Measurements from ENCODE around the gene GPR171. TPM values are rescaled to one million over a fixed set of nuclear protein-coding genes. Genes with fewer than 3 reads are reported as not detected.
"Not testable (repeated sequence)": the region's sequence is repeated elsewhere in the genome, so short reads cannot be mapped to it uniquely, and the experiment has no call there.

GPR171 gene, protein sequence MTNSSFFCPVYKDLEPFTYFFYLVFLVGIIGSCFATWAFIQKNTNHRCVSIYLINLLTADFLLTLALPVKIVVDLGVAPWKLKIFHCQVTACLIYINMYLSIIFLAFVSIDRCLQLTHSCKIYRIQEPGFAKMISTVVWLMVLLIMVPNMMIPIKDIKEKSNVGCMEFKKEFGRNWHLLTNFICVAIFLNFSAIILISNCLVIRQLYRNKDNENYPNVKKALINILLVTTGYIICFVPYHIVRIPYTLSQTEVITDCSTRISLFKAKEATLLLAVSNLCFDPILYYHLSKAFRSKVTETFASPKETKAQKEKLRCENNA
- total RNA-seq, result not detected in 2 replicates

DNA sequence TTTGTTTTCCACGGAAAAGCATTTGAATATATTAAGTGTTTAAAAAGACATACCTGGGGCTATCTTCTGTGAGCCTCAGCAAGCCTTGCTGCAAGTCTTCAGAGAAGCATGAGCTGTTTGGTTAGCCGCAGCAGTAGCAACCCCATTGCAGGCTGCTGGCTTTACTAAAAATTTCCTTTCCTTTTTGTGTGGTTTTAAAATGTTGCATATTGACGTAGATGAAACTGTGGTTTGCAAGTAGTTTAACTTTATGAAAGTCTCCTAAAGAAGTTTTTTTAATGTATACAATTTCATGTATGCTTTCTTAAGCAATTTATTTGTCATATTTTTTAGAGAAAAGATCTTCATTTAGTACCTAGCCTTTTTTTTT is at the start of gene GPR171:
Gene GPR171, minus strand, starts transcription at position 166 of the 370 bp plus-strand sequence. CDS start 3,830 bp downstream, outside the sequence.
- no peak within 1 kb of the TSS for H3K4me3 ChIP-seq (ENCODE audit: low read depth, low read length)
- TF ChIP-seq, protein P1, sequence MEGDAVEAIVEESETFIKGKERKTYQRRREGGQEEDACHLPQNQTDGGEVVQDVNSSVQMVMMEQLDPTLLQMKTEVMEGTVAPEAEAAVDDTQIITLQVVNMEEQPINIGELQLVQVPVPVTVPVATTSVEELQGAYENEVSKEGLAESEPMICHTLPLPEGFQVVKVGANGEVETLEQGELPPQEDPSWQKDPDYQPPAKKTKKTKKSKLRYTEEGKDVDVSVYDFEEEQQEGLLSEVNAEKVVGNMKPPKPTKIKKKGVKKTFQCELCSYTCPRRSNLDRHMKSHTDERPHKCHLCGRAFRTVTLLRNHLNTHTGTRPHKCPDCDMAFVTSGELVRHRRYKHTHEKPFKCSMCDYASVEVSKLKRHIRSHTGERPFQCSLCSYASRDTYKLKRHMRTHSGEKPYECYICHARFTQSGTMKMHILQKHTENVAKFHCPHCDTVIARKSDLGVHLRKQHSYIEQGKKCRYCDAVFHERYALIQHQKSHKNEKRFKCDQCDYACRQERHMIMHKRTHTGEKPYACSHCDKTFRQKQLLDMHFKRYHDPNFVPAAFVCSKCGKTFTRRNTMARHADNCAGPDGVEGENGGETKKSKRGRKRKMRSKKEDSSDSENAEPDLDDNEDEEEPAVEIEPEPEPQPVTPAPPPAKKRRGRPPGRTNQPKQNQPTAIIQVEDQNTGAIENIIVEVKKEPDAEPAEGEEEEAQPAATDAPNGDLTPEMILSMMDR (IDR thresholded peaks at IDR 0.05; ENCODE audit: insufficient read depth, low read depth, low read length), result no peak
- no peak for DNase-seq (ENCODE audit: low read depth)

DNA sequence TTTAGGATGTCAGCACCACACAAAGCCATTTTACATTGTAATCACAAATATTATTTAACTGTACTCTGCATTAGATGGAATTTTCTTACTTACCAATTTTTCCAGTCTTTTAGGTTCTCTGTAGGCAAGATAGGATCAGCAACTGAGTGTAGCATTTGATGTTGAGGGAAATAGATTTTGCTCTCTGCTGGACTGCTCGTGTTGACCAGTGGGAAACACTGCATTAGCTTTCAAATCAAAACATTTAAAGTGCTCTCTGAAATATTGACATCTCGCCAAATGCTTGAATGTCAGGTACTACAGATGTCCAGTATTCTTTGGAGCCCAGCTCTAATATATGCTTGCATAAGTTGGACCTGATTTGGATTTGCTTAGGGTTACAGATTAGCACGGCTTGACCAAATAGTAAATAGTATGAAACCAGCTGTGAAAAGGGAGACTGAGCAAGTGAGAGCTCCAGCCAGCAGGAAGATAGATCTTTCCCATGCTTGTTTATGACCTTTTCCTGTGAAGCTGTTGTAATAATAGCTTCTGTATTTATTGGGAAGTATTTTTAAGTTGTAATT is 45.8 kb upstream of the GPR171 start:
- TF ChIP-seq, protein P1 (IDR thresholded peaks at IDR 0.05; ENCODE audit: insufficient read depth, low read depth, low read length), result no peak
- no peak for DNase-seq (ENCODE audit: low read depth)

DNA sequence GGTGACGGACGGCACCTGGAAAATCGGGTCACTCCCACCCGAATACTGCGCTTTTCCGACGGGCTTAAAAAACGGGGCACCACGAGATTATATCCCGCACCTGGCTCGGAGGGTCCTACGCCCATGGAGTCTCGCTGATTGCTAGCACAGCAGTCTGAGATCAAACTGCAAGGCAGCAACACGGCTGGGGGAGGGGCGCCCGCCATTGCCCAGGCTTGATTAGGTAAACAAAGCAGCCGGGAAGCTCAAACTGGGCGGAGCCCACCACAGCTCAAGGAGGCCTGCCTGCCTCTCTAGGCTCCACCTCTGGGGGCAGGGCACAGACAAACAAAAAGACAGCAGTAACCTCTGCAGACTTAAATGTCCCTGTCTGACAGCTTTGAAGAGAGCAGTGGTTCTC is 39.0 kb upstream of the GPR171 start:
- DNase-seq (ENCODE audit: low read depth), result not testable (repeated sequence)

More for the DNA sequence above, 45.8 kb upstream of the GPR171 start:
- H3K4me3 ChIP-seq (ENCODE audit: low read depth, low read length), result no peak overlapping the region

DNA sequence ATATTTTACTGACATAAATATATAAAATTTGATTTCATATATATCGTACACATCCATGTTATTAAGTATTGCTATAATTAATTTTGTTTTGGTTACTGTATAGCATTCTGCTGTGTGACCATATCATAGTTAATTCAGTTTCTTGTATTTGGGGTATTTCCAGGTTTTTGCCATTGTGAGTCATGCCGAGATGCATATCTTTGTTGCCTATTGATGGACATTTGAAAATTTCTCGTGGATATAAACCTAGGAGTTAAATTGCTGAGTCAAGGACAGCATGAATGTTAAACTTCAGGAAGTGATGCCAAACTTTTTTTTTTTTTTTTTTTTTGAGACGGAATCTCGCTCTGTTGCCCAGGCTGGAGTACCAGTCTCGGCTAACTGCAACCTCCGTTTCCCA is 33.7 kb upstream of the GPR171 start:
- TF ChIP-seq, protein P1 (IDR thresholded peaks at IDR 0.05; ENCODE audit: insufficient read depth, low read depth, low read length), result no peak
- no peak overlapping the region for H3K4me3 ChIP-seq (ENCODE audit: low read depth, low read length)

More for the DNA sequence above, 39.0 kb upstream of the GPR171 start:
- H3K4me3 ChIP-seq (ENCODE audit: low read depth, low read length), result not testable (repeated sequence)

DNA sequence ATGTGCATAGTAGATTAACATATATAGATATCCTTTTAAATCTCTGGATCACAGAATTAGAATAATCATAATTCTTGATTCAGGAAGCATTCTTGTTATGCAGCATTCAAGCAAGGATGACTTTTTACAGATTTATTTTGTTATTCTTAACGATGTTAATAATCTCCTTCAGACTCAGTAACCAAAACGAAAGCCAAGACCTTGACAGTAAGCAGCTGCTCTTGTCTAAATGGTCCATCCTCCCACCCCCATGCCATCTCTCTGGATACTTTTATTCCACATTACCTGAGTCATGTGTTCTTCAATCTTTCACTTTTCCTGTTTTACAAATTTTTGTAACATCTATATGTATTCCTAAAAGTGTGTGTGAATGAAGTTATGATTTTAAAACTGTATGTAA is 33.3 kb upstream of the GPR171 start:
- DNase-seq (ENCODE audit: low read depth), result peak; percentile 35
- no peak overlapping the region for H3K4me3 ChIP-seq (ENCODE audit: low read depth, low read length)
- TF ChIP-seq, protein P1 (IDR thresholded peaks at IDR 0.05; ENCODE audit: insufficient read depth, low read depth, low read length), result no peak

More for the DNA sequence above, 33.7 kb upstream of the GPR171 start:
- DNase-seq (ENCODE audit: low read depth), result no peak

DNA sequence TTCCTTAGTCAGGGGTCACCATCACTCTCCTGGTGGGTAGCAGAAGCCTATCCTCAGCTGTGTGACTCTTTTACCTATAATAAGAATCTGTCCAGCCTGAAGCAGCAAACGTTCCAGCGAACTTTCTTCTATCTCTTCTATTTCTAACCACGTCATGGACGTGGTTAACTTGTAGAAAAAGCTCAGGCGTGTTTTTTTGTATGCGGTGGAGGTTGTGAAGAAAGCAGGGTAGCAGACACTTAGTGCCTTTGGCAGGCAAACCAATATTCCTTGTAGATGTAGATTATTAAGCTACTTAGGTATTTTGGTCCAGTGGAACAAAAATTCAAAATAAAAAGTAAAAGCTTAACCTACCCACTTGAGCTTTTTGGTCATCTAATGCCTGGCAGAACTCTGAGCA is 31.8 kb upstream of the GPR171 start:
- H3K4me3 ChIP-seq (ENCODE audit: low read depth, low read length), result no peak overlapping the region
- no peak for DNase-seq (ENCODE audit: low read depth)
- TF ChIP-seq, protein P1 (IDR thresholded peaks at IDR 0.05; ENCODE audit: insufficient read depth, low read depth, low read length), result no peak

DNA sequence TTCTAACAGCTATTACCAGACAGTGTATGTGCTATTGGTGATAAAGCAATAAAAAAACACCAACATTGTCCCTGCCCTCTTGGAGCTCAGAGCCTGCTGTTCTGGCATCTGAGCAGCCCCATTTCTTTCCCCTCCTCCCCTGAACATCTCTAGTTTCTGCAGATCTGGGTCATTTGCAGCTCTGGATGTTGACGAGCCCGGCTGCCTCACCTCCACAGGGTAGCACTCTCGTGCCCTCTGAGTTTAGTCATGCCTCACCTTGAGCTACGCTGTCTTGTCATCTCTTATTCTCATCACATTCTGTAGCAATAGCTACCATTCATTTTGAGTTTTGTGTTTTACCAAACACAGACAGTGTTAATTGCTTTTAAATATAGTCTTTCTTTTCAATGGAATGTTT is 30.0 kb upstream of the GPR171 start:
- H3K4me3 ChIP-seq (ENCODE audit: low read depth, low read length), result no peak overlapping the region
- no peak for DNase-seq (ENCODE audit: low read depth)

DNA sequence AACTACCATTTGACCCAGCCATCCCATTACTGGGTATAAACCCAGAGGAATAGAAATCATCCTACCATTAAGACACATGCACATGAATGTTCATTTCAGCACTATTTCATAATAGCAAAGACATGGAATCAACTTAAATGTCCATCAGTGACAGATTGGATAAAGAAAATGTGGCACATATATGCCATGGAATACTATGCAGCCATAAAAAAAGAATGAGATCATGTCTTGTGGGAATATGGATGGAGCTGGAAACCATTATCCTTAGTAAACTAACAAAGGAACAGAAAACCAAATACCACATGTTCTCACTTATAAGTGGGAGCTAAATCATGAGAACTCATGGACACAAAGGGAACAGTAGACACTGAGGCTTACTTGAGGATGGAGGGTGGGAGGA is 29.4 kb upstream of the GPR171 start:
- H3K4me3 ChIP-seq (ENCODE audit: low read depth, low read length); DNase-seq (ENCODE audit: low read depth): not testable (repeated sequence)

More for the DNA sequence above, 30.0 kb upstream of the GPR171 start:
- TF ChIP-seq, protein P1 (IDR thresholded peaks at IDR 0.05; ENCODE audit: insufficient read depth, low read depth, low read length), result no peak

All from fibroblast of villous mesenchyme (primary cell).